Right atrium auricular region (tissue), 2 donors: Measurements from ENCODE around the gene FLNC. TPM values are rescaled to one million over a fixed set of nuclear protein-coding genes. Genes with fewer than 3 reads are reported as not detected.

Experiments
- DNase-seq: peaks from one replicate; pipeline ENCODE4 v3.0.0-alpha.2; 2019; ENCODE audit warnings: low spot score
- H3K27ac ChIP-seq, 2 donors: fragments of 200-600 bp; sonication (generic); 1 replicate in 1 of 2; 2 replicates in 1 of 2; pipeline ENCODE4 v1.5.1; 2016 to 2019
- H3K27me3 ChIP-seq, 2 donors: fragments of 200-600 bp; sonication (generic); one replicate each; pipeline versions ENCODE4 v1.5.1 to v1.6.0; 2017 to 2019
- H3K36me3 ChIP-seq: fragments of 200-600 bp; sonication (generic); one replicate; pipeline ENCODE4 v1.5.1; 2016
- H3K4me1 ChIP-seq, 2 donors: fragments of 200-600 bp; sonication (generic); one replicate each; pipeline versions ENCODE4 v1.5.1 to v1.6.0; 2017 to 2019
- H3K4me3 ChIP-seq, 2 donors: fragments of 200-600 bp; sonication (generic); 1 replicate in 1 of 2; 2 replicates in 1 of 2; pipeline ENCODE4 v1.5.1; 2017 to 2019; ENCODE audit warnings: mild to moderate bottlenecking in 1 of 2, moderate library complexity in 1 of 2
- H3K9me3 ChIP-seq, 2 donors: fragments of 200-600 bp; sonication (generic); one replicate each; pipeline ENCODE4 v1.5.1; 2019
- total RNA-seq, 2 donors: library from RNA; depleted of rRNA; stranded (reverse); fragments of >200 nt; gene quantifications; one replicate each; pipeline ENCODE4 v1.1.0, GENCODE V29; 2016
- TF ChIP-seq, protein P1 (sequence below), 2 donors: fragments of 200-600 bp; sonication (generic); IDR thresholded peaks; one replicate each; pipeline ENCODE4 v1.5.1; 2019; ENCODE audit warnings: antibody characterized with exemption in 2 of 2

Gene FLNC
- total RNA-seq, 2 donors from 2014 or later: 215 to 646 TPM

DNA sequence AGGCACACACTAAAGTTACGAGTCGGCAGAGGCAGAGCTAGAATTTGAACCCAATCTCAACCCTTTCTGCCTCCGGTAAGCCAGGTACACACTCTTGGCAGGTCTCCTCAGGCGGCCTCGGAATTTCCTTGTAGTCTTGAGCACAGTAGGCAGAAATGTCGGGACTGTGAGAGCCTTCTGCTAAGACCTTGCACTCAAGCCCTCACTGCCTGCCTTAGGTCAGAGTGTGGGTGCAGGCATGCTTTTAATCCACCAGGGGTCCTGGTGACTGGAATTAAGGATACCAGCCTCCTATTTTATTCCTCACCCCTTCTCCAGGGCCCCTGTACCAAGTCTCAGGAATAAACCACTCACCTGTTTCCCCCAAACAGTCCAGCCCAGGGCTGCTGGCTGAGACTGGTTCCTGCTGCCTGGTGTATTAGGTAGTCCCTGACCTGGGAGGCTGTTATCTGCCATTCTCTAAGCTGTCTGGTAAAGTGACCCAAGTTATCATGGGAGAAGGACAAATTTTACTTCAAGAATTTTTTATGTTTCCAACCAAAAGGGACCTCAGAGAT is 33.3 kb downstream of the FLNC start:
- DNase-seq: no peak
- H3K27me3 ChIP-seq: no peaks in the 10 kb centered on the region
- peak overlapping the region; percentile 77 to 84 for H3K27ac ChIP-seq
- peaks cover 0 to 51% of the 10 kb centered on the region in 2 donors for H3K4me1 ChIP-seq
- peaks cover 14% of the 10 kb centered on the region for H3K36me3 ChIP-seq
- peak overlapping the region; percentile 87 to 89 for H3K4me3 ChIP-seq
- TF ChIP-seq, protein P1, sequence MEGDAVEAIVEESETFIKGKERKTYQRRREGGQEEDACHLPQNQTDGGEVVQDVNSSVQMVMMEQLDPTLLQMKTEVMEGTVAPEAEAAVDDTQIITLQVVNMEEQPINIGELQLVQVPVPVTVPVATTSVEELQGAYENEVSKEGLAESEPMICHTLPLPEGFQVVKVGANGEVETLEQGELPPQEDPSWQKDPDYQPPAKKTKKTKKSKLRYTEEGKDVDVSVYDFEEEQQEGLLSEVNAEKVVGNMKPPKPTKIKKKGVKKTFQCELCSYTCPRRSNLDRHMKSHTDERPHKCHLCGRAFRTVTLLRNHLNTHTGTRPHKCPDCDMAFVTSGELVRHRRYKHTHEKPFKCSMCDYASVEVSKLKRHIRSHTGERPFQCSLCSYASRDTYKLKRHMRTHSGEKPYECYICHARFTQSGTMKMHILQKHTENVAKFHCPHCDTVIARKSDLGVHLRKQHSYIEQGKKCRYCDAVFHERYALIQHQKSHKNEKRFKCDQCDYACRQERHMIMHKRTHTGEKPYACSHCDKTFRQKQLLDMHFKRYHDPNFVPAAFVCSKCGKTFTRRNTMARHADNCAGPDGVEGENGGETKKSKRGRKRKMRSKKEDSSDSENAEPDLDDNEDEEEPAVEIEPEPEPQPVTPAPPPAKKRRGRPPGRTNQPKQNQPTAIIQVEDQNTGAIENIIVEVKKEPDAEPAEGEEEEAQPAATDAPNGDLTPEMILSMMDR (IDR thresholded peaks at IDR 0.05): peak in 1 of 2 donors; percentile 48
- no peaks in the 10 kb centered on the region for H3K9me3 ChIP-seq

DNA sequence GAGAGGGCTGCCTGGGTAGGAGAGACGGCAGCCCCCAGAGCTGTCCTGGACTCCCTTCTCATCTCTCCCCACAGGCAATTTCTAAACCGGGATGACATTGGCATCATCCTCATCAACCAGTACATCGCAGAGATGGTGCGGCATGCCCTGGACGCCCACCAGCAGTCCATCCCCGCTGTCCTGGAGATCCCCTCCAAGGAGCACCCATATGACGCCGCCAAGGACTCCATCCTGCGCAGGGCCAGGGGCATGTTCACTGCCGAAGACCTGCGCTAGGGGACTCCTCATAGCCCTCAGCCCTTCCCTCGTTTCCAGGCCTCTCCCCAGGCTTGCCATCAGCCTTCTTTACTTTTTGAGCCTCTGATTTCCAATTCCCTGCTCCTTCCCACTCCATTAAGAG is 35.1 kb downstream of the FLNC start:
- H3K27ac ChIP-seq: no peak overlapping the region
- TF ChIP-seq, protein P1 (IDR thresholded peaks at IDR 0.05): no peak
- peaks cover 0 to 50% of the 10 kb centered on the region in 2 donors for H3K4me1 ChIP-seq
- peaks cover 9% of the 10 kb centered on the region for H3K36me3 ChIP-seq
- no peak overlapping the region for H3K4me3 ChIP-seq
- no peaks in the 10 kb centered on the region for H3K27me3 ChIP-seq
- DNase-seq: no peak
- no peaks in the 10 kb centered on the region for H3K9me3 ChIP-seq

GRCh38 chr7:128865996-128866877 is 36.0 kb downstream of the FLNC start:
- Histone ChIP-seq H3K4me3 (no peak overlapping the region), H3K9me3 (no peaks in the 10 kb centered on the region), H3K4me1 (peaks cover 0 to 41% of the 10 kb centered on the region in 2 donors), H3K36me3 (peaks cover 9% of the 10 kb centered on the region), H3K27ac (no peak overlapping the region), H3K27me3 (no peaks in the 10 kb centered on the region)
- DNase-seq: no peak
- TF ChIP-seq, protein P1 (IDR thresholded peaks at IDR 0.05): no peak

DNA sequence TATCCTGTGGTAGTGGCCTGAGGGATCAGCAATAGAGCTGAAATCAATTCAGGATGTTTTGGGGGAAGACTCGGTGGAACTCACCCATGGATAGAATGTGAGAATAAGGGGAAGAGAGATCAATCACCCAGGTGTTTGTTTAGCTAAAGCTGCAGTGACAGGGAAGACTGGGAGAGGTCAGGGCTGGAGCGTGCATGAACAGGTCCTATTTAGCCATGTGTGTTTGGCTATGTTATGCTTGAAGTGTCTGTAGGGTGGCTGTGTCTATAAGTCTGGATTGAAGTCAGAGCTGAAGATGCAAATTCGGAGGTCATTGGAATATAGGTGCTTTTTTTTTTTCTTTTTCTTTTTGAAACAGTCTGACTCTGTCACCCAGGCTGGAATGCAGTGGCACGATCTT is 37.0 kb downstream of the FLNC start:
- H3K4me1 ChIP-seq: peaks cover 0 to 34% of the 10 kb centered on the region in 2 donors
- no peaks in the 10 kb centered on the region for H3K27me3 ChIP-seq
- TF ChIP-seq, protein P1 (IDR thresholded peaks at IDR 0.05): no peak
- DNase-seq: no peak
- no peaks in the 10 kb centered on the region for H3K9me3 ChIP-seq
- H3K27ac ChIP-seq: no peak overlapping the region
- H3K4me3 ChIP-seq: no peak overlapping the region
- peaks cover 9% of the 10 kb centered on the region for H3K36me3 ChIP-seq

DNA sequence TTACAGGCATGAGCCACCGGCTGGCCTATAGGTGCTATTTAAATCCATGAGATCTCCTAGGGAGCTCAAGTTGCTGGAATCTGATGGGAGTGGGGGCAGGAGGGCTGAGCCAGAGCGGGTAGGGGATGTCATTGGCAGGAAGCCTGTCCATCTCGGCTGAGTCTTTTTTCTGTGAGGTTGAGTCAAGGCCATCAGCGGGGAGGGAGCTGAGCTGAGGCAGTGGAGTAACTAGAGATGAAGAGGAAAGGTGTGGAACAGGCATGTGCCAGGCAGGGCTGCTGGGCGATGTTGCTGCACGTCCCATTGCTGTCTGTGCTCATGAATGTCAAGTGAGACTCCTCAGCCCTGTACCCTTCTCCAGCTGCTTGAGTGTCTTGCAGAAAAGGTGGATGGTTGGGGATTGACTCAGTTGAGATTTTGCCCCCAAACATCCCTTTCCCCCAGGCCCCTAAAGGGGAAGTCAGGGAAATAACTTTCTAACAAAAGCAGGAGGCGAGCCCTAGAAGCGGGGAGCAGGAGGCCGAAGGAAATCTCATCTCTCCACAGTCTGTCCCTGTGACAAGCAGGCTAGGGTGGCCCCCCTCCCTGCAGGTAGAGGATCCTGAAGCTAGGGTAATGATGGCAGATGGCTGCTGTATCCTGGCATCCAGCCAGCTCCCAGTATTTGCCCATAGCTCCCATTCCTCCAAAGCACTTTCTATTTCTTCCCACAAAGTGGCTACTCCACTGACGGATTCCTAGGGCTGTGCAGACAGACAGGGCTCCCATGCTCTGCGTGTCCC is 37.8 kb downstream of the FLNC start:
- peaks cover 0 to 34% of the 10 kb centered on the region in 2 donors for H3K4me1 ChIP-seq
- H3K36me3 ChIP-seq: peaks cover 9% of the 10 kb centered on the region
- TF ChIP-seq, protein P1 (IDR thresholded peaks at IDR 0.05): no peak
- no peaks in the 10 kb centered on the region for H3K9me3 ChIP-seq
- H3K27me3 ChIP-seq: no peaks in the 10 kb centered on the region
- DNase-seq: no peak
- H3K27ac ChIP-seq: no peak overlapping the region
- no peak overlapping the region for H3K4me3 ChIP-seq
